Astrocyte of the spinal cord (primary cell): ENCODE data around the gene B3GNT7.

Source experiments
- DNase-seq: peaks from one replicate; pipeline ENCODE4 v3.0.0; 2011; ENCODE audit warnings: low read depth, low spot score
- H3K4me3 ChIP-seq: 2 replicates; pipeline ENCODE4 v1.5.1; 2011; ENCODE audit warnings: low read depth, mild to moderate bottlenecking, low read length, moderate library complexity
- CTCF ChIP-seq: IDR thresholded peaks from 2 replicates; pipeline ENCODE4 v1.5.1; 2012; ENCODE audit warnings: low read depth, mild to moderate bottlenecking, low read length, inconsistent platforms
- in situ Hi-C: cut with HindIII; loops from 2 replicates; pipeline ENCODE4 v1.10.0; 2017; ENCODE audit warnings: low sequenced_read_pairs

The B3GNT7 gene

DNA sequence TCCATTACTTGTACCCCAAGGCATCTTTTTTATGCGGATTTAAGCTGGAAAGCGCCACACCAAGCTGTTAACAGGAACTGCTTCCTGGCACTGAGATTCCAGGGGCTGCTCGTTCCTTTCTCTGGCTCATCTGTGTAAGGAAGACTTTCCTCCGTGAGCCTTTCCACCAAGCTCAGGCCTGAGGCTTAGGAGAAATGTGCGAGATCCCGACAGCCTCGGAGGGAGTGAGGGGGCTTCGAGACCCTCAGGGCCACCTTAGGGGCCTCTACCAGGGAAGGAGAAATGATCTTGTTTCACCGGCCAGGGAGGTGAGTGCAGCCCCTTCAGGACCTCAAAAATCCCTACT, 17.1 kb downstream of the B3GNT7 start:
- no peak for DNase-seq
- H3K4me3 ChIP-seq: peak overlapping the region; percentile 53
- in situ Hi-C loops: no loop called here

DNA sequence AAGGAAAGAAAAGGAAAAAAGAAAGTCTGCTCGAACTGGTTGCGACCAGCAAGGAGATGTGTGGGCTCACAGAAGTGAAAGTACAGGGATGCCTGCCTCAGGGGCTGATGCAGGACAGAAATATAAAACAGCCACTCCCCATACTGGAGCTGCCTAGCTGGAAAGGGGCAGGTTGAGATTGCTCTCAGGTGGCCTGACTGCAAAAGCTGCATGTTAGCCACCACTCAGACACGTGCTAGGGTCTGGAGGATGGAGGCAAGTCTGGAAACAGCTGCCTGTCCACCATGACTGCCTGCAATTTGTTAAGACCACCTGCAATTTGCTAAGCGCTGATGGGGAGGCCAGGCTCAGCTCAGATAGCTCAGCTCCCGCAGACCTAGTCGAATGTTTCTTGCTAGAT, 17.9 kb downstream of the B3GNT7 start:
- no peak for TF ChIP-seq CTCF
- in situ Hi-C loops: no loop called here
- H3K4me3 ChIP-seq: no peak overlapping the region
- DNase-seq: no peak

More for the DNA sequence above, 17.1 kb downstream of the B3GNT7 start:
- no peak for TF ChIP-seq CTCF

- DNase-seq: no peak
- H3K4me3 ChIP-seq: no peak overlapping the region
- no peak for TF ChIP-seq CTCF
- in situ Hi-C loops: no loop called here
Observed at GRCh38 chr2:231413921-231414476, 18.5 kb downstream of the B3GNT7 start.

DNA sequence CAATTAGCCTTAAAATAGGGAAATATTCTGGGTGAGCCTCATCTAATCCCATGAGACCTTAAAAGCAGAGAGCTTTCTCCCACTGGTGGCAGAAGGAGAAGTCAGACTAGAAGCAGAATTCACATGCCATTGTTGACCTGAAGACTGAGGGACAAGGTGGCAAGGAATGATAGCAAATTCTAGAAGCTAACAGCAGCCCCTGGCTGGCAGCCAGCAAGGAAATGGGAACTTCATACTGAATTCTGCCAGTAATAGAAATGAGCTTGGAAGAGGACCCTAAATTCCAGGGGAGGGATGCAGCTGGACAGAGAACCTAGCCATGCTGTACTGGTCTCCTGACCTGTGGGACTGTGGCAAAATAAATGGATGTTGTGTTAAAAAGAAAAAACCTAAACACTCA, 19.5 kb downstream of the B3GNT7 start:
- no peak for TF ChIP-seq CTCF
- H3K4me3 ChIP-seq: no peak overlapping the region
- in situ Hi-C loops: no loop called here
- no peak for DNase-seq

DNA sequence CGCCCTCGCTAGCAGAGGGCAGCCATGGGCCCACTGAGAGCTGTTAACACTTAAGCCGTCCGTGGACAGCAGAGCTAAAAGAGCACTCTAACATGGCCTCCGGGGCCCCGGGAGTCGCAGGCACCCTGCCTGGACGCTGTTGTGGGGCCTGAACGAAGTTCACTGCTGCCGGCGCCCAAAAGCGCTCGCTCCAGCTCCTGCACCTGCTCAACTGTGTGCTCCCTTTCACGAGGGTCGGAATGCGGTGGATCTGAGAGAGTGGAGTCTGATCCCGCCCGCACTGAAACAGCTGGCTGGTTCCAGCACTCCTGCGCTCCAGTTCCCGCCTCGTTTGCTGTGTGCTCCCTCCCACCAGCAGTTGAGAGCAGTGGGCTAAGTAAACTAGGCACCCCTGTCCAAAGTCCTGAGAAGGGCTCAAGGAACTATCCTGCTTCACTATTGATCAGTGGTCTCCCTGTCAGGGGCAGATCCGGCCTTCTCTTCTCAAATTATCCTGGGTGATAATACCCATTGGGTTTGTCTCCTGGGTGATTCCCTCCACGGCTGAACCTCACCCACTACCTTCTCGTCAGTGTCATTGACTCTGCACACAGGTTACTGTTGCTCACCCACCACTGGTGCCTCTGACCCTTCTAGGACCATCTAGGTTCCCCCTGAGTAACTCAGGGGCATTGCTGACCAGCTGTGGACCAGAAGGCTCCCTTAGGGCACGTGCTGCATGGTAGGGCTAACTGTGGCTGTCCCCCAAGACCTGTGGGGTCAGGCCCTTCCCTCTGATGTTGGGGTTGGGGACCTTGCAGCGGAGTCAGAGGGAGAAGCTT, 23.5 kb downstream of the B3GNT7 start:
- no peak for DNase-seq
- in situ Hi-C loops: no loop called here
- no peak for TF ChIP-seq CTCF
- no peak overlapping the region for H3K4me3 ChIP-seq

DNA sequence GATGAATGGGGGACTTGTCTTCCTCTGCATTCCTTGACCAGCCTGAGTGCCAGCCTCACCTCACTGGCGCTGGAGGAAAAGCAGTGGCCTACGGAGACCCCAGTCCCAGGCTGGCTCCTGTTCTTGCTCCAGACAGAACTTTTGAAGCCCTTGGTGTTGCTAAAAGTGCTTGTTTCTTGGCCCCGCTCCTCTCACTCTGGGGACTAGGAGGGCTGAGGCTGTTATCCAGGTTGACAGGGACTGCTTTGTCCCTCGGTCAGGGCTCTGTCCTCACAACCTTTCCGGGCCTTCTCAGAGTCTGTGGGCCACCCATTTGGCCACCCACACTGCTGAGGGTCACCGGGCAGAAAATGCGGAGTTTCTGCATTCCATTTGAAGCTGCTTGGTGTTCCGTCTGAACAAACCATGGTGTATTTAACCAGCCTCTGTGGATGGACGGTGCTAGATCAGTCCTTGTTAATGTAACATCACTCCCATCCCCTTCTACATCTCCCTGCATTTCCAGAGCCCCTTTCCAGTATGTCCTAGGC, 25.6 kb downstream of the B3GNT7 start:
- in situ Hi-C loops: no loop called here
- no peak for TF ChIP-seq CTCF
- no peak overlapping the region for H3K4me3 ChIP-seq
- no peak for DNase-seq
